Fibroblast of skin of left quadriceps (primary cell): Measurements from ENCODE around the gene TAF13.
"Not testable (repeated sequence)": the region's sequence is repeated elsewhere in the genome, so short reads cannot be mapped to it uniquely, and the experiment has no call there.

Source experiments
- DNase-seq, 2 experiments: peaks; one replicate each; pipeline ENCODE4 v3.0.0-alpha.2; 2013; ENCODE audit warnings: low read depth in 2 of 2

The TAF13 gene

GRCh38 chr1:109091078-109091838, 15.5 kb upstream of the TAF13 start:
- DNase-seq, result no peak

GRCh38 chr1:109090196-109091077, 14.6 kb upstream of the TAF13 start, which contains the start of gene TMEM167B:
TSS of gene TMEM167B (plus strand) at chr1:109090764. CDS start at chr1:109090873, 109 bp downstream.
- peak; percentile 84 for DNase-seq

- no peak for DNase-seq
Observed at GRCh38 chr1:109089242-109090015, 13.6 kb upstream of the TAF13 start.

GRCh38 chr1:109084563-109085517, 9.0 kb upstream of the TAF13 start:
- DNase-seq, result no peak

- DNase-seq, result no peak
Observed at GRCh38 chr1:109083923-109084322, 8.1 kb upstream of the TAF13 start.

- no peak for DNase-seq
Observed at GRCh38 chr1:109083501-109083900, 7.7 kb upstream of the TAF13 start.

GRCh38 chr1:109080441-109081082, 4.8 kb upstream of the TAF13 start:
- no peak for DNase-seq

GRCh38 chr1:109079240-109079622, 3.4 kb upstream of the TAF13 start:
- DNase-seq, result no peak

GRCh38 chr1:109078317-109078716, 2.5 kb upstream of the TAF13 start:
- DNase-seq, result no peak

GRCh38 chr1:109069294-109069693, 6.5 kb downstream of the TAF13 start:
- no peak for DNase-seq

- DNase-seq, result no peak
Observed at GRCh38 chr1:109067883-109068282, 7.9 kb downstream of the TAF13 start.

- DNase-seq, result no peak
Observed at GRCh38 chr1:109065137-109065536, 10.7 kb downstream of the TAF13 start.

- DNase-seq, result no peak
Observed at GRCh38 chr1:109061183-109061582, 14.6 kb downstream of the TAF13 start.

GRCh38 chr1:109060707-109061106, 15.1 kb downstream of the TAF13 start:
- no peak for DNase-seq

- DNase-seq, result no peak
Observed at GRCh38 chr1:109059026-109059425, 16.8 kb downstream of the TAF13 start.

- no peak for DNase-seq
Observed at GRCh38 chr1:109056064-109056463, 19.7 kb downstream of the TAF13 start.

GRCh38 chr1:109052145-109052544, 23.7 kb downstream of the TAF13 start:
- not testable (repeated sequence) for DNase-seq

- no peak for DNase-seq
Observed at GRCh38 chr1:109050228-109050995, 25.4 kb downstream of the TAF13 start.

GRCh38 chr1:109048335-109048734, 27.5 kb downstream of the TAF13 start:
- DNase-seq, result no peak

GRCh38 chr1:109047339-109047738, 28.5 kb downstream of the TAF13 start:
- no peak for DNase-seq
